GM12873 (cell line): ENCODE results near the gene RAB32.

ENCODE experiments used
- TF ChIP-seq, protein P1 (sequence below): IDR thresholded peaks from 2 replicates; pipeline ENCODE4 v1.5.1; 2012; ENCODE audit warnings: low read depth, mild to moderate bottlenecking, moderate library complexity, low read length, control low read depth; ENCODE audit not compliant: insufficient read depth; ENCODE audit errors: missing control alignments

Gene RAB32

DNA sequence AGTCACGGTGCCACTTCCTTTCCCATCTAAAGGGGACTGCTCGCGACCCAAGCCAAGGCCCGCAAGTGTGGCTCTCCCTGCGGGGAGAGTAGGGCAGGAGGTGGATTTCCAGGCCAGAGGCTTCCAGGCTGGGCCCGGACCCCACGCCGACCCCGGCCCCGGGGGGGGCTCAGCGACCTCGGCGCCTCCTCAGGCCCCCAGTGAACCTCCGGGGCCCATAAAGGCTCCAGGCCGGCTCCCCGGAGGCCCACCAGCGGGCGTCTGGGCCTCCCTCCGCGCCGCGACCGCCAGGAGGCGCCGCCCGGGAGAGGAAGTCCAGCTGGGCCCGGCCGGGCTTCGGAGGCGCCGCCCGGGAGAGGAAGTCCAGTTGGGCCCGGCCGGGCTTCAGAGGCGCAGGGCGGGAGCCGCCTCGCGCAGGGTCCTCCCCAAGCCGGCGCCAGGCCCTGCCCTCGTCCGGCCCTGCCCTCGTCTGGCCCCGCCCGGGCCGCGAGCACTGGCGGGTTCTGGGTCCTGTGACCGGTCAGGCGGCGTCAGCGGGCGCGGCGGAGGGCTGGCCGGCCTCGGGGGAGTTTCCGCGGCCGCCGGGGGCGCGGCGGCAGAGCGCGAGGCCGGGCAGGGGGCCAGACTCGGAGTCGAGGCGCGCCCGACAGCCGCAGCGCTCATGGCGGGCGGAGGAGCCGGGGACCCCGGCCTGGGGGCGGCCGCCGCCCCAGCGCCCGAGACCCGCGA lies at the start of gene RAB32:
RAB32 (plus strand) TSS at position 623 of the 729 bp plus-strand sequence; CDS start at position 662, 39 bp downstream.
- TF ChIP-seq, protein P1, sequence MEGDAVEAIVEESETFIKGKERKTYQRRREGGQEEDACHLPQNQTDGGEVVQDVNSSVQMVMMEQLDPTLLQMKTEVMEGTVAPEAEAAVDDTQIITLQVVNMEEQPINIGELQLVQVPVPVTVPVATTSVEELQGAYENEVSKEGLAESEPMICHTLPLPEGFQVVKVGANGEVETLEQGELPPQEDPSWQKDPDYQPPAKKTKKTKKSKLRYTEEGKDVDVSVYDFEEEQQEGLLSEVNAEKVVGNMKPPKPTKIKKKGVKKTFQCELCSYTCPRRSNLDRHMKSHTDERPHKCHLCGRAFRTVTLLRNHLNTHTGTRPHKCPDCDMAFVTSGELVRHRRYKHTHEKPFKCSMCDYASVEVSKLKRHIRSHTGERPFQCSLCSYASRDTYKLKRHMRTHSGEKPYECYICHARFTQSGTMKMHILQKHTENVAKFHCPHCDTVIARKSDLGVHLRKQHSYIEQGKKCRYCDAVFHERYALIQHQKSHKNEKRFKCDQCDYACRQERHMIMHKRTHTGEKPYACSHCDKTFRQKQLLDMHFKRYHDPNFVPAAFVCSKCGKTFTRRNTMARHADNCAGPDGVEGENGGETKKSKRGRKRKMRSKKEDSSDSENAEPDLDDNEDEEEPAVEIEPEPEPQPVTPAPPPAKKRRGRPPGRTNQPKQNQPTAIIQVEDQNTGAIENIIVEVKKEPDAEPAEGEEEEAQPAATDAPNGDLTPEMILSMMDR = peak; percentile 22

GRCh38 chr6:146498309-146498708 lies 45.3 kb upstream of the RAB32 start:
- TF ChIP-seq, protein P1 = no peak

- TF ChIP-seq, protein P1 = no peak
Observed at GRCh38 chr6:146503096-146503495, 40.5 kb upstream of the RAB32 start.

DNA sequence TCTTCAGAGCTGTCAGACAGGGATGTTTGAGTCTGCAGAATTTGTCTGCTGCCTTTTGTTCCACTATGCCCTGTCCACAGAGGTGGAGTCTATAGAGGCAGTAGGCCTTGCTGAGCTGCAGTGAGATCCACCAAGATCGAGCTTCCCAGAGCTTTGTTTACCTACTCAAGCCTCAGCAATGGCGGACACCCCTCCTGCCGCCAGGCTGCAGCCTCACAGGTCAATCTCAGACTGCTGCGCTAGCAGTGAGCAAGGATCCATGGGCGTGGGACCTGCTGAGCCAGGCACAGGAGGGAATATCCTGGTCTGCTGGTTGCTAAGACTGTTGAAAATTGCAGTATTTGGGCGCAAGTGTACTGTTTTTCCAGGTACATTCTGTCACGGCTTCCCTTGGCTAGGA lies 28.4 kb upstream of the RAB32 start:
- TF ChIP-seq, protein P1 = no peak

- TF ChIP-seq, protein P1 = no peak
Observed at GRCh38 chr6:146526192-146526591, 17.4 kb upstream of the RAB32 start.

DNA sequence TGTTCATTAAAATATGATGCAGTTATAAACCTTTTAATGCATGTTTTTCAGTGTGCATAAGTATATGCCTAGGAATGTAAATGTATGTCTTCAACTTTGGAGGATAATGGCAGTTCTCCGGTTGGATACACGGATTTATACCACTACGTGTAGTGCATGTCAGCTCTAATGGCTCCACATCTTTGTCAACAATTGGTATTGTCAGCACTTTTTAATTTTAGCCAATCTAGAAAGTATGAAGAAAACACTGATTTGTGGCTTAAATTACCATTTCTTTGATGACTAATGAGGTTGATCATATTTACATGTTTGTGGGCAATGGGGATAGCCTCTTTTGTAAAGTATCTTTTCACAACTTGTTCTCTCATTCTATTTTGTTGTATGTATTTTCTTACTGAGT lies 10.9 kb upstream of the RAB32 start:
- TF ChIP-seq, protein P1 = no peak

- TF ChIP-seq, protein P1 = no peak
Observed at GRCh38 chr6:146542881-146543210, 787 bp upstream of the RAB32 start.
